Stimulated activated CD4-positive, alpha-beta T cell treated with anti-CD3 and anti-CD28 coated beads, Interleukin-2, amount 100 ng/mL, for 4 hours (primary cell): ENCODE data around the gene CARD18.
"Not testable (repeated sequence)": the region's sequence is repeated elsewhere in the genome, so short reads cannot be mapped to it uniquely, and the experiment has no call there.

Source experiments
- DNase-seq: peaks from one replicate; pipeline ENCODE4 v3.0.0-alpha.2; 2020; ENCODE audit warnings: low read depth

Gene CARD18

GRCh38 chr11:105132716-105133511 is 6.7 kb downstream of the CARD18 start:
- DNase-seq, result no peak

- no peak for DNase-seq
Measured at GRCh38 chr11:105130189-105130813, 9.3 kb downstream of the CARD18 start.

- DNase-seq, result no peak
Measured at GRCh38 chr11:105124756-105125155, 14.8 kb downstream of the CARD18 start.

GRCh38 chr11:105111145-105111944 is 28.2 kb downstream of the CARD18 start:
- no peak for DNase-seq

- no peak for DNase-seq
Measured at GRCh38 chr11:105110688-105111030, 28.9 kb downstream of the CARD18 start.

- DNase-seq, result no peak
Measured at GRCh38 chr11:105109855-105110687, 29.5 kb downstream of the CARD18 start.

GRCh38 chr11:105109321-105109720 is 30.2 kb downstream of the CARD18 start:
- no peak for DNase-seq

- no peak for DNase-seq
Measured at GRCh38 chr11:105108247-105108646, 31.3 kb downstream of the CARD18 start.

- not testable (repeated sequence) for DNase-seq
Measured at GRCh38 chr11:105107226-105107825, 32.2 kb downstream of the CARD18 start.

- DNase-seq, result no peak
Measured at GRCh38 chr11:105106140-105106539, 33.4 kb downstream of the CARD18 start.

GRCh38 chr11:105104292-105104691 is 35.3 kb downstream of the CARD18 start:
- no peak for DNase-seq

- no peak for DNase-seq
Measured at GRCh38 chr11:105103336-105103735, 36.2 kb downstream of the CARD18 start.

GRCh38 chr11:105102079-105102581 is 37.4 kb downstream of the CARD18 start:
- not testable (repeated sequence) for DNase-seq

GRCh38 chr11:105100981-105101630 is 38.5 kb downstream of the CARD18 start:
- no peak for DNase-seq

- no peak for DNase-seq
Measured at GRCh38 chr11:105100206-105100605, 39.4 kb downstream of the CARD18 start.

GRCh38 chr11:105099594-105099993 is 40.0 kb downstream of the CARD18 start:
- DNase-seq, result not testable (repeated sequence)

- no peak for DNase-seq
Measured at GRCh38 chr11:105092256-105093239, 47.0 kb downstream of the CARD18 start.
